GM23338 (cell line): ENCODE measurements around the gene KRT6A.

ENCODE experiments used
- CREB1 ChIP-seq: fragments of 250-450 bp; sonication (Bioruptor Pico); IDR thresholded peaks from 2 replicates; pipeline ENCODE4 v1.5.0; 2020; ENCODE audit warnings: low read depth, mild to moderate bottlenecking, moderate library complexity
- CTCF ChIP-seq, 2 experiments: fragments of 200-600 bp in 1 of 2; sonication (generic) in 1 of 2; conservative IDR thresholded peaks; 2 replicates each; pipeline versions ENCODE4 v1.5.1 to v1.6.1; 2016 to 2017; ENCODE audit warnings: antibody characterized with exemption in 2 of 2, low read depth in 2 of 2, mild to moderate bottlenecking in 2 of 2, moderate library complexity in 1 of 2
- ETS1 ChIP-seq: IDR thresholded peaks from 2 replicates; pipeline ENCODE4 v1.6.1; 2016; ENCODE audit warnings: antibody characterized with exemption
- EZH2 ChIP-seq: fragments of 200-600 bp; sonication (generic); IDR thresholded peaks from one replicate; pipeline ENCODE4 v1.8.0; 2017; ENCODE audit warnings: antibody characterized with exemption, mild to moderate bottlenecking, low read depth; ENCODE audit not compliant: unreplicated experiment
- EZH2phosphoT487 ChIP-seq: fragments of 200-600 bp; sonication (generic); IDR thresholded peaks from one replicate; pipeline ENCODE4 v1.8.1; 2018; ENCODE audit warnings: antibody characterized with exemption; ENCODE audit not compliant: unreplicated experiment
- JUNB ChIP-seq: IDR thresholded peaks from one replicate; pipeline ENCODE4 v1.6.1; 2016; ENCODE audit warnings: antibody characterized with exemption; ENCODE audit not compliant: unreplicated experiment
- NANOG ChIP-seq: IDR thresholded peaks from 2 replicates; pipeline ENCODE4 v1.6.1; 2016; ENCODE audit warnings: antibody characterized with exemption, borderline replicate concordance
- POLR2AphosphoS5 ChIP-seq: IDR thresholded peaks from 2 replicates; pipeline ENCODE4 v1.6.1; 2016; ENCODE audit warnings: antibody characterized with exemption, low read depth
- REST ChIP-seq: IDR thresholded peaks from one replicate; pipeline ENCODE4 v1.6.1; 2018; ENCODE audit warnings: antibody characterized with exemption; ENCODE audit not compliant: unreplicated experiment
- STAT1 ChIP-seq: IDR thresholded peaks from one replicate; pipeline ENCODE4 v1.6.1; 2016; ENCODE audit warnings: antibody characterized with exemption; ENCODE audit not compliant: unreplicated experiment
- ZNF114 ChIP-seq: fragments of 250-450 bp; sonication (Bioruptor Pico); IDR thresholded peaks from 2 replicates; pipeline ENCODE4 v1.5.0; 2020; ENCODE audit warnings: mild to moderate bottlenecking, moderate library complexity
- ZNF331 ChIP-seq: fragments of 250-450 bp; sonication (Bioruptor Pico); IDR thresholded peaks from 2 replicates; pipeline ENCODE4 v1.5.0; 2020; ENCODE audit warnings: low read depth, mild to moderate bottlenecking, moderate library complexity
- ZNF462 ChIP-seq: fragments of 250-450 bp; sonication (Bioruptor Pico); IDR thresholded peaks from 2 replicates; pipeline ENCODE4 v1.5.0; 2020; ENCODE audit warnings: mild to moderate bottlenecking, moderate library complexity

GRCh38 chr12:52497975-52498374, 4.9 kb upstream of the KRT6A start:
- no peak for TF ChIP-seq CREB1 (CRISPR knock-in tag)
- TF ChIP-seq CTCF (conservative IDR thresholded peaks at IDR 0.05; ENCODE audit: low read depth in 2 of 2): no peak
- no peak for TF ChIP-seq EZH2
- no peak for TF ChIP-seq POLR2AphosphoS5
- TF ChIP-seq NANOG: no peak
- TF ChIP-seq EZH2phosphoT487: no peak
- TF ChIP-seq REST: no peak
- no peak for TF ChIP-seq STAT1
- no peak for TF ChIP-seq JUNB
- no peak for TF ChIP-seq ZNF114
- no peak for TF ChIP-seq ZNF331 (CRISPR knock-in tag)
- no peak for TF ChIP-seq ETS1
- no peak for TF ChIP-seq ZNF462 (CRISPR knock-in tag)
